Stimulated activated CD4-positive, alpha-beta T cell treated with anti-CD3 and anti-CD28 coated beads, Interleukin-1b, Interleukin-23, amount 100 ng/mL, for 1 hour (primary cell): ENCODE results near the gene TXNL4A.

ENCODE experiments used
- DNase-seq, 2 donors: peaks; one replicate each; pipeline ENCODE4 v3.0.0-alpha.2; 2020; ENCODE audit warnings: low read depth in 2 of 2

Gene TXNL4A

GRCh38 chr18:79949697-79950487 lies 38.5 kb downstream of the TXNL4A start:
- DNase-seq, result no peak

GRCh38 chr18:79948719-79949411 lies 39.5 kb downstream of the TXNL4A start:
- DNase-seq, result no peak

GRCh38 chr18:79947881-79948610 lies 40.3 kb downstream of the TXNL4A start:
- DNase-seq, result no peak

GRCh38 chr18:79947054-79947755 lies 41.2 kb downstream of the TXNL4A start:
- no peak for DNase-seq

- DNase-seq, result no peak
Observed at GRCh38 chr18:79945118-79946042, 43.0 kb downstream of the TXNL4A start.

GRCh38 chr18:79944746-79945117 lies 43.6 kb downstream of the TXNL4A start:
- no peak for DNase-seq

GRCh38 chr18:79944126-79944731 lies 44.1 kb downstream of the TXNL4A start:
- no peak for DNase-seq

GRCh38 chr18:79943608-79944125 lies 44.7 kb downstream of the TXNL4A start:
- no peak for DNase-seq

- DNase-seq, result no peak
Observed at GRCh38 chr18:79942786-79943607, 45.4 kb downstream of the TXNL4A start.

- DNase-seq, result no peak
Observed at GRCh38 chr18:79942211-79942610, 46.2 kb downstream of the TXNL4A start.

GRCh38 chr18:79941473-79942119 lies 46.8 kb downstream of the TXNL4A start:
- no peak for DNase-seq

GRCh38 chr18:79940814-79941472 lies 47.4 kb downstream of the TXNL4A start:
- DNase-seq, result no peak

- DNase-seq, result no peak
Observed at GRCh38 chr18:79940126-79940813, 48.1 kb downstream of the TXNL4A start.

GRCh38 chr18:79939096-79939495 lies 49.3 kb downstream of the TXNL4A start:
- DNase-seq, result no peak

- no peak for DNase-seq
Observed at GRCh38 chr18:79938196-79938595, 50.2 kb downstream of the TXNL4A start.

- no peak for DNase-seq
Observed at GRCh38 chr18:79937103-79937860, 51.1 kb downstream of the TXNL4A start.

- DNase-seq, result no peak
Observed at GRCh38 chr18:79936641-79937040, 51.7 kb downstream of the TXNL4A start.
